ENCODE measurements around the gene ADCY9.
"Not testable (repeated sequence)": the region's sequence is repeated elsewhere in the genome, so short reads cannot be mapped to it uniquely, and the experiment has no call there.

ADCY9 gene

GRCh38 chr16:3979070-3979469, 137.2 kb downstream of the ADCY9 start:
- no peak for DNase-seq

DNA sequence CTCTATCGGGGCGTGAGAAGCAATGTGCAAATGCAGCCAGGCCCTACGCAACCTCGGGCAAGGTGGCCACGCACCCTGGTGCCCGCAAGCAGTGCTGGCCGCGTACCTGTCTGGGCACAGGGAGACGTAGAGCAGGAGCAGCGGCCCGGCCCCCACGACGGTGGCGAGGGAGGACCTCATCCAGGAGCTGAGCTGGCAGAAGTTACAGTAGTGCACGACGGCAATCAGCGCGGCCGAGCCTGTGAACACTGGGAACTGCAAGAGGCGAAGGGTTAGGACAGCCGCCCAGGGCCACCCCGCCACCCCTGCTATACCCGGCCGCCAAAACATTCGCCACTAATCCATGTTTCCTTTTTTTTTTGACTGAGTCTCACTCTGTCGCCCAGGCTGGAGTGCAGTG, 138.9 kb downstream of the ADCY9 start:
- no peak for DNase-seq

DNA sequence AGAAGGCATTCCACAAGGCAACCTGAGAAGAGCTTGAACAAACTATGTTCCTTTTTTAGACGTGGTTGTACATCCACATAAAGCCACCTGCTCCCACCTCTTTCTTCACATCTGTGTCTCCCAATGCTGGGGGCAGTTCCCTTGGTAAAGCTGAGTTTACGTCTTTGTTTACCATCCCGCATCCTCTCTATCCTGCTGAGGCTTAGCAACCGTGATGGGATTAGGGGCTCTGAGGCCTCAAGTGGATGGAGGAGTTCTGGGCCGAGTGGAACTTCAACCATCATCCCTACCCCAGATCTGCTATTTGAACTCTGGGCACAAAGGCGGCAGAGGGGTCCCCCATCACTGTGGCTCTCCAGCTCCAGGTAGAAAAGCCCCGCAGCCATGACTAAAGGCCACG, 141.5 kb downstream of the ADCY9 start:
- no peak for DNase-seq

DNA sequence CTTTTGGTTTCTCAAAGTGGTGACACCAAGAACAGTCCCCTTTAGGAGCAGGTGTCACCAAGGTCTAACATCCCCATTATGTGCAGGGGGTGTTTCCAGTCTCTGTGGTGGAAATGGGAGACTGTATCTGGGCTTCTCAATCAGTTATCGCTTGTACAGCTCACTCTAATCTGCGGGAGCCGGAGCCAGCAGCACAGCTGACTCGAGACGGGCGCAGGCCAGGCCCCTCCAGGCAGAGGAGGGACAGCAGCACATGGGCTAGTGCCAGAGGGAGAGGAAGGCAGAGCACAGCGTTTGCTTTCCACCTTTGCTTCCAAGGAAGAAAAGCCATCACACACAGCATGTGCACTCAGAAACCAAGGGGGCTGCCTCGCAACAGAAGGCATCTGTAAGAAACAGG, 144.5 kb downstream of the ADCY9 start:
- DNase-seq, result no peak

- DNase-seq, result peak in 1 of 51 donors; percentile 17
These were observed 145.0 kb downstream of the ADCY9 start for GRCh38 chr16:3971261-3971660.

GRCh38 chr16:3968551-3968950, 147.7 kb downstream of the ADCY9 start:
- DNase-seq, result no peak

DNA sequence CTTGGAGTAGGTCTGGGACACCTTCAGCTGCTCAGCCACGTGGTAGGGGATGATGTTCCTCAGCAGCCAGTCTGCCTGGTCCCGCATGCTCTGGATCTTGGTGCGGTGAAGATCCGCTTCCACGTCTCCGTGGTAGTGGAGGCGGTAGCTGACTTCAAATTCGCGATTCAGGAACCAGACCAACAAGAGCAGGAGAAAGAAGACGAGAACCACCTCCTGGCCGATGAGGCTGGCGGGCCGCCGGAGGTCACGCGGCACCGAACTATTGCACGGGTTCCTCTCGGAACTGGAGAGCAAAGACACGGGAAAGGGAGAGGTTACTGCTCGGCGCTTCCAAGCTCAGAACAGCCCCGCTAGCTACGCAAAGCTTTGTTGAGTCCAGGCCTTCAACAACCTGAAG, 149.6 kb downstream of the ADCY9 start:
- no peak for DNase-seq

- DNase-seq, result no peak
These were observed 150.3 kb downstream of the ADCY9 start for GRCh38 chr16:3965781-3966582.

- no peak for DNase-seq
These were observed 150.9 kb downstream of the ADCY9 start for GRCh38 chr16:3965306-3965705.

GRCh38 chr16:3964686-3965290, 151.5 kb downstream of the ADCY9 start:
- no peak for DNase-seq

- no peak for DNase-seq
These were observed 152.2 kb downstream of the ADCY9 start for GRCh38 chr16:3963886-3964685.

- DNase-seq, result peak in 1 of 51 donors; percentile 3
These were observed 153.0 kb downstream of the ADCY9 start for GRCh38 chr16:3963203-3963602.

- DNase-seq, result peak in 31 of 51 donors; percentile 10 to 69 (median 39)
These were observed 154.8 kb downstream of the ADCY9 start for GRCh38 chr16:3961449-3961849.

DNA sequence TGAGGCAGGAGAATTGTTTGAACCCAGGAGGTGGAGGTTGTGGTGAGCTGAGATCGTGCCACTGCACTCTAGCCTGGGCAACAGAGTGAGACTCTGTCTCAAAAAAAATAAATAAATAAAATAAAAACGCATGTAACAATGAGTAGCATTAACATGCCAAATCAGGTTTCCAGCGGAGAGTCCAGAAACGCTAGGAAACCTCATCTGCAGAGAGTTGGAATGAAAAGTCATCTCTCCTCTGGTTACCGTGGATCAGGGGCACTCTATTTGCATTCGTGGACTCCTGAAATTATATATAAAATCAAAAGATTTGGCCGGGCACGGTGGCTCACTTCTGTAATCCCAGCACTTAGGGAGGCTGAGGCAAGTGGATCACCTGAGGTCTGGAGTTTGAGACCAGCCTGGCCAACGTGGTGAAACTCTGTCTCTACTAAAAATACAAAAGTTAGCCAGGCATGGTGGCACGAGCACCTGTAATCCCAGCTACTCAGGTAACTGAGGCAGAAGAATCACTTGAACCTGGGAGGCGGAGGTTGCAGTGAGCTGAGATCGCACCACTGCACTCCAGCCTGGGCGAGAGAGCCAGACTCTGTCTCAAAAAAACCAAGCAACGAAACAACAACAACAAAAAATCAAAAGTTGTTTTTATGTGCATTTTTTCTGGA, 156.2 kb downstream of the ADCY9 start:
- DNase-seq, result not testable (repeated sequence)

- DNase-seq, result no peak
These were observed 157.1 kb downstream of the ADCY9 start for GRCh38 chr16:3959148-3959547.

DNA sequence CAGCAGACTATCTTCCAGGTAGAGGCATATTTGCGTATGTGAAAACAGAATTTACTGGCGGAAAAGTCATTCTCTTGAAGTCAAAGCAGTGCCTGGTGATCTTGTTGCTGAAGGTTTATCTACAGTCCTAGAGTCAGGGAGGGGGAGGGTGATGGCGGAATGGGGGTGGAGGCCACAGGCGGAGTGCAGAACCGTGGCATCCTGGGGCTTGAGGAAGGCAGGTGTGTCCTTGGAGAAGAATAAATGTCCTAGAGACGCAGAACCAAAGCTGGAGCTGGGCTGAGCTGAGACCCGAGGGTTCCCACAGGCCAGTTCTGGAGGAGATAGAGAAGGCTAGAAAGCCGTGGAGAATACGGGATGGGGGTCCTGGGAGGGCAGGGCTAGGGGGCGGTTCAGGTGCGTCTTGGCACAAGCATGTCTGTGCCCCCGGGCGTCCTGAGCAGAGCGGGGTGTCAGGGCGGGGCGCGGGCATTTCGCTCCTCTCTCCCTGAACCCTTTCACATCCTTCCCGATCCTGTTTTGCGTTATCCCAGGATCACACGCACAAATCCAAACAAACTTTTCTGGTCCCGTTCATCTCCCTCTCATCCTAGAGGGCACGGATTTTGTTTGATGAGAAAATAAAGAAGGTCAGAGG, 158.8 kb downstream of the ADCY9 start:
- no peak for DNase-seq

- peak in 1 of 51 donors; percentile 7 for DNase-seq
These were observed 161.8 kb downstream of the ADCY9 start for GRCh38 chr16:3954411-3954921.

DNA sequence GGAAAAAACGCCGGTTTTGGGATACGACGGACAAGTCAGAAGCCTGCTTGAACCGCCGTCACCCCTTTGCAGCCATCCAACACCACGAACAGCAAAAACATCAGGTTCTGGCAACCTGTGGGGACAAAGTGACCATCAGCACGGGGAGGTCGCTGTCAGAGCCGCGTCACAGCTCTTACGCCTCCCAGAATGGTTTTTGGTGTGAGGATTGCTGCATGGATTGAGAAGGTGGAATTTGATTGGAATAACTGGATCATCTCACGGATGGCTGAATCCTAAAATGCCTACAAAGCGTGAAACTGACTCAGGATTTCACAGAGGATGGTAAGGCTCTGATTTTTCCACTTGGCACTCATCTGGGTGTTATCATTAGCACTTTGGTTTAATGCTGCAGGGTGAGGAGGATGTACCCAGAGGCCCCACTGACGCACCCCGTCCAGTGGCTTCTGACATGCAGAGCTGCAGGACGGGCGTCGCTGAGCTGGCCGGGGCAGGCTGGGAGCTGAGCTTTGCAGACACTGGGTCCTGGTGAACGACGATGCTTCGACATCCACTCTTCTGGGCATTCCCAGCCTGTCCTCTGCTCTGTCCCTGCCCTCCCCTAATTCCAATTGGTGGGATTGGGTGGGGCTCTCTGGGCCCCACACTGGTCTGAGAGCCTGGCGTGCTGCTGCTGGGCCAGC, 162.4 kb downstream of the ADCY9 start:
- no peak for DNase-seq

DNA sequence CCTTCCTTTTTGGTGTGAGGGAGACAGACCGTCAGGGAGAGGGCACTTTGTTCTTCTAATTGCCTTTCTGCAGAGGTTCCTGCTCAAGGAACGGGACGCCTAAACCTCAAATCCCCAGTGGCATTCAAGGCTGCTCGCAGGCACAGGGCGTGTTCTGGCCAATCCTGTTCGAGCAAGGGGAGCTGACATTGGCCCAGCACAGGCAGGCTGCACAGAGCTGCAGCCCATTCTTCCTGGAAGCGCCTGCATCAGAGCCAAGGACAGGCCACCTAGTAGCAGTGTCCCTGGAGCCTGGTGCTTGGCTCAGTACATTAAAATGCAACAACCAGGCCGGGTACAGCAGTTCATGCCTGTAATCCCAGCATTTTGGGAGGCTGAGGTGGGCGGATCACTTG, 163.5 kb downstream of the ADCY9 start:
- DNase-seq, result peak in 17 of 51 donors; percentile 7 to 53 (median 27)

Data from hypothalamus (tissue), 51 donors.